Small intestine (tissue), 7 donors: ENCODE results near the gene CDKN2AIPNL. TPM values are rescaled to one million over a fixed set of nuclear protein-coding genes. Genes with fewer than 3 reads are reported as not detected.
A peak's percentile ranks its signal among the peaks of the same experiment; 100 is the strongest.

Source experiments
- DNase-seq, 2 donors: peaks; one replicate each; pipeline versions ENCODE4 v3.0.0 to v3.0.0-alpha.2; 2013
- FAIRE-seq: peaks from 2 replicates; lab custom pipeline; 2012; peaks lifted over from hg19 to GRCh38; lab: Jason Lieb, UNC
- H3K27ac ChIP-seq, 3 donors: one replicate each; pipeline ENCODE4 v1.5.1; 2013; ENCODE audit warnings: low read length in 2 of 3, mild to moderate bottlenecking in 2 of 3, control low read depth in 1 of 3, inconsistent platforms in 1 of 3, low read depth in 1 of 3, moderate library complexity in 1 of 3
- H3K27me3 ChIP-seq, 3 donors: one replicate each; pipeline ENCODE4 v1.6.1; 2013; ENCODE audit warnings: low read length in 3 of 3, inconsistent platforms in 1 of 3; ENCODE audit not compliant: control insufficient read depth in 3 of 3, insufficient read depth in 3 of 3
- H3K36me3 ChIP-seq, 3 donors: one replicate each; pipeline ENCODE4 v1.6.1; 2013; ENCODE audit warnings: low read length in 3 of 3, inconsistent platforms in 1 of 3, low read depth in 1 of 3, mild to moderate bottlenecking in 1 of 3, moderate library complexity in 1 of 3; ENCODE audit not compliant: control insufficient read depth in 3 of 3, insufficient read depth in 2 of 3
- H3K4me1 ChIP-seq, 3 donors: one replicate each; pipeline ENCODE4 v1.6.1; 2013; ENCODE audit warnings: low read length in 2 of 3, inconsistent platforms in 1 of 3, low read depth in 1 of 3, mild to moderate bottlenecking in 1 of 3, moderate library complexity in 1 of 3; ENCODE audit not compliant: control insufficient read depth in 3 of 3, insufficient read depth in 2 of 3
- H3K4me3 ChIP-seq, 3 donors: one replicate each; pipeline ENCODE4 v1.5.1; 2013; ENCODE audit warnings: low read length in 3 of 3, control low read depth in 1 of 3, inconsistent platforms in 1 of 3, low read depth in 1 of 3, mild to moderate bottlenecking in 1 of 3, moderate library complexity in 1 of 3
- H3K9me3 ChIP-seq, 2 donors: one replicate each; pipeline ENCODE4 v1.6.1; 2013; ENCODE audit warnings: low read depth in 1 of 2, low read length in 1 of 2; ENCODE audit not compliant: control insufficient read depth in 2 of 2, insufficient read depth in 1 of 2
- WGBS, 3 donors: extraction: QIAGEN DNeasy Blood & Tissue Kit; methylation state at CpG; one replicate each; pipeline ENCODE4 v1.1.7; 2013; 5-methylcytosine and 5-hydroxymethylcytosine counted together
- polyA plus RNA-seq, 4 donors: library from polyadenylated mRNA; stranded (reverse) in 3 of 4; unstranded in 1 of 4; fragments of 200-250 nt in 3 of 4; fragments of 120-200 nt in 1 of 4; gene quantifications; one replicate each; pipeline versions ENCODE4 v1.2.1 to v1.2.3, GENCODE V29; 2013
- donor health status: healthy with polysubstance abuse.
- donor health status: control.
- donor health status: control.
- donor health status: Bipolar disorder and iron deficiency.
- donor health status: healthy.

The CDKN2AIPNL gene
- polyA plus RNA-seq, 4 donors: 29.2 to 52.1 (median 43.0) TPM

DNA sequence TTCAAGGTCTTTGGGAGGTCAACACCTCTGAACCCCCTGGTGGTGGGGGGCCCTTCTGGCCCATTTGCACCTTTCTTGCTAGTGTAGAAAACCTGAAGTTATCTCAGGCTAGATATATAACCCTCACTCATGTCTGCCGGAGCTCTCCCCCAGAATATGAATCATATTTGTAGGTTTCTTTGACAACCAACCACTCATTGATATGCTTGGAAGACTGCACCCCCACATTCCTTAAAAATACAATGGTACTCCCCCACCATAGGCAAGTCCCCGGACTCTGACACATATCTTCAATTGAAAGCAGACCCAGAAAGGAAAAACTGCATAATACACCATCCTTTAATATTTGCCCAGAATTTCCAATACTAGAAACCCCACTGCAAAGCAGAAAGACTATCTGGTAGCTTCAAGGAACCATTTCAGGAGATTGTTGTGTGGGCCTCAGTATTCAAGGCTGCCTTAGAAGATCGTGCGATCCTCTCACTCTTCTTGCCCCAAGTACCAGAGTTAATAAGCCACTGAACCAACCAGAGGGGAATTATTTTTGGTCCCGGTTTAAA lies 41.3 kb downstream of the CDKN2AIPNL start:
- Histone ChIP-seq H3K36me3 (peaks cover 0 to 6% (median 4%) of the 10 kb centered on the region in 3 donors), H3K27me3 (no peaks in the 10 kb centered on the region), H3K4me3 (peak overlapping the region; percentile 31 to 96 (median 33)), H3K4me1 (peaks cover 5 to 13% (median 6%) of the 10 kb centered on the region in 3 donors), H3K9me3 (peaks cover 0 to 3% of the 10 kb centered on the region in 2 donors), H3K27ac (peak overlapping the region; percentile 79 to 100 (median 93))
- no peak for DNase-seq
- no peak for FAIRE-seq
- WGBS, 3 donors: 19 to 27% (median 21%) methylated on average over 5 of the region's 5 CpGs

DNA sequence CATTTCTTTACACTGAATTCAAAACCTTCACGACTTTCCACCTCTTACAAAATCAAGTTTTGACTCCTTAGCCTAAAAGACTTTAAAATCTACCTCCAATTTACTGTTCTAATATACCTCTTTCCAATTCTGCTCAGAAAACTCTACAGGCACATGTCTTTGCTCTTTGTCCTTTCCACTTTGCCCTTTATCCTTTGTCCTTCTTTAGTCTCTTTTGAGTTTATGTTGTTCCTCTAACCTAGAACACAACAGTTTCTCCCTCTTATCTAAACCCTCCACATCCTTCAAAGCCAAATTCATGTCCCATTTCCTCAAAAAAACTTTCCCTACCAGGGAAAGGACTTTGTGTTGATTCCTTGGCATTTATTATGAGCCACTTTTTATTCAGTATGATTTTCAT lies 46.1 kb downstream of the CDKN2AIPNL start:
- H3K4me3 ChIP-seq: no peak overlapping the region
- H3K36me3 ChIP-seq: peaks cover 0 to 2% (median 0%) of the 10 kb centered on the region in 3 donors
- peaks cover 5 to 12% (median 6%) of the 10 kb centered on the region in 3 donors for H3K4me1 ChIP-seq
- 92 to 95% (median 94%) methylated on average over 1 of the region's 1 CpG for WGBS, 3 donors
- H3K27ac ChIP-seq: no peak overlapping the region
- no peaks in the 10 kb centered on the region for H3K27me3 ChIP-seq
- no peak for DNase-seq
- peaks cover 0 to 3% of the 10 kb centered on the region in 2 donors for H3K9me3 ChIP-seq
- no peak for FAIRE-seq

DNA sequence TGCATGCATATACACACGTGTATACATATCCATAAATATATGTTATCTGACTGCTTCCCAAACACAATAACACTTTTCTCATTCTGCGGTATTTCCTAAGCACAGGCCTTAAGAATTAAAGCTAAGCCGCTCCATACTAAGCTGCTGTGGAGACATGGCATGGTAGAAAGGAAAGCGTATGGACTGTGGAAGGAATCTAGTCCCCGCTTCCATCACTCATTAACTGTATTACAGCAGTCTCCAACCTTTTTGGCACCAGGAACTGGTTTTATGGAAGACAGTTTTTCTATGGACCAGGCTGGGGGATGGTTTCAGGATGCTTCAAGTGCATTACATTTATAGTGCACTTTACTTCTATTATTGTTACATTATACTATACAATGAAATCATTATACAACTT lies 56.0 kb downstream of the CDKN2AIPNL start:
- no peak overlapping the region for H3K27ac ChIP-seq
- FAIRE-seq: no peak
- DNase-seq: no peak
- H3K4me1 ChIP-seq: no peaks in the 10 kb centered on the region
- no peak overlapping the region for H3K4me3 ChIP-seq
- H3K36me3 ChIP-seq: no peaks in the 10 kb centered on the region
- 93% methylated on average over 5 of the region's 5 CpGs for WGBS, 3 donors
- H3K9me3 ChIP-seq: no peaks in the 10 kb centered on the region
- no peaks in the 10 kb centered on the region for H3K27me3 ChIP-seq

Other genes starting within 250 kb of the CDKN2AIPNL start
- 100 to 1,000 TPM; 476 to 538 (median 505) TPM for gene SKP1, start 234.9 kb downstream of the CDKN2AIPNL start, polyA plus RNA-seq
- 100 to 1,000 TPM in 1 of 4 donors, 10 to 100 TPM in 3; 42.4 to 123 (median 46.8) TPM for gene PPP2CA, start 185.8 kb downstream of the CDKN2AIPNL start, polyA plus RNA-seq
- gene CDKL3, start 44.7 kb downstream of the CDKN2AIPNL start, polyA plus RNA-seq: 1 to 10 TPM in 3 of 4 donors, not detected in 1; 1.0 to 2.1 (median 1.9) TPM
- gene UBE2B, start 40.3 kb downstream of the CDKN2AIPNL start, polyA plus RNA-seq: 100 to 1,000 TPM in 2 of 4 donors, 10 to 100 TPM in 2; 63.1 to 143 (median 99.6) TPM
- gene JADE2, start 113.8 kb upstream of the CDKN2AIPNL start, polyA plus RNA-seq: 10 to 100 TPM in 2 of 4 donors, 1 to 10 TPM in 2; 8.1 to 37.4 (median 16.3) TPM
- gene SAR1B, start 220.9 kb upstream of the CDKN2AIPNL start, polyA plus RNA-seq: 10 to 100 TPM; 45.5 to 92.6 (median 67.1) TPM
- 10 to 100 TPM in 3 of 4 donors, 1 to 10 TPM in 1; 9.9 to 53.0 (median 21.0) TPM for gene SEC24A, start 236.9 kb upstream of the CDKN2AIPNL start, polyA plus RNA-seq